ENCODE measurements around the gene ZMAT3.

ZMAT3 gene

DNA sequence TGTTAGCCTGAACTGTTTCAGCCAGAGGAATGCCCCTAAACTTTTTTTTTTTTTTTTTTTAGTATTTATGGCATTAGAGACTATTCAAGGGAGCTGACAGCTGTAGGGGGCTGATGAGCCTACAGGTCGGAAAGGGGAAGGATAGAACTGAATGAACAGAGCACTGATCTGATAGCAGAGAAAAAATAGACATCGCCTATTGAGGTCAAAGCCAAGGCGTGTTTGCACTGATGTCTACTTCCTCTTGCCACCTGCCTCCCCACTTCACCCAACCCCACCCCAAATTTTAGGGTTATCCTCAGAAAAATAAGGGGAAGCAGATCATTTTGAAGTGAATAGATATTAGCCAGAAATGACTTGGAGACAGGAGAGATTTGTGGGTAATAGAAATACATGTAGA, 3.0 kb upstream of the ZMAT3 start:
- Histone ChIP-seq H3K4me1 (ENCODE audit: low read depth, poor library complexity, severe bottlenecking) (peaks cover 16% of the 10 kb centered on the region), H3K9ac (no peak overlapping the region), H3K79me2 (ENCODE audit: insufficient read depth, low read depth) (no peaks in the 10 kb centered on the region), H3K27ac (no peak overlapping the region), H3K27me3 (ENCODE audit: insufficient read depth, low read depth) (no peaks in the 10 kb centered on the region), H4K20me1 (ENCODE audit: insufficient read depth) (no peaks in the 10 kb centered on the region), H3K4me2 (no peak overlapping the region), H3K36me3 (ENCODE audit: insufficient read depth) (no peaks in the 10 kb centered on the region), H2AFZ (ENCODE audit: low read depth) (no peak overlapping the region), H3K4me3 (IDR thresholded peaks at IDR 0.05; ENCODE audit: insufficient read depth, low read depth, low read length) (no peak overlapping the region)
- TF ChIP-seq, protein P1, sequence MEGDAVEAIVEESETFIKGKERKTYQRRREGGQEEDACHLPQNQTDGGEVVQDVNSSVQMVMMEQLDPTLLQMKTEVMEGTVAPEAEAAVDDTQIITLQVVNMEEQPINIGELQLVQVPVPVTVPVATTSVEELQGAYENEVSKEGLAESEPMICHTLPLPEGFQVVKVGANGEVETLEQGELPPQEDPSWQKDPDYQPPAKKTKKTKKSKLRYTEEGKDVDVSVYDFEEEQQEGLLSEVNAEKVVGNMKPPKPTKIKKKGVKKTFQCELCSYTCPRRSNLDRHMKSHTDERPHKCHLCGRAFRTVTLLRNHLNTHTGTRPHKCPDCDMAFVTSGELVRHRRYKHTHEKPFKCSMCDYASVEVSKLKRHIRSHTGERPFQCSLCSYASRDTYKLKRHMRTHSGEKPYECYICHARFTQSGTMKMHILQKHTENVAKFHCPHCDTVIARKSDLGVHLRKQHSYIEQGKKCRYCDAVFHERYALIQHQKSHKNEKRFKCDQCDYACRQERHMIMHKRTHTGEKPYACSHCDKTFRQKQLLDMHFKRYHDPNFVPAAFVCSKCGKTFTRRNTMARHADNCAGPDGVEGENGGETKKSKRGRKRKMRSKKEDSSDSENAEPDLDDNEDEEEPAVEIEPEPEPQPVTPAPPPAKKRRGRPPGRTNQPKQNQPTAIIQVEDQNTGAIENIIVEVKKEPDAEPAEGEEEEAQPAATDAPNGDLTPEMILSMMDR (conservative IDR thresholded peaks at IDR 0.05; ENCODE audit: low read depth, low read length) = no peak

DNA sequence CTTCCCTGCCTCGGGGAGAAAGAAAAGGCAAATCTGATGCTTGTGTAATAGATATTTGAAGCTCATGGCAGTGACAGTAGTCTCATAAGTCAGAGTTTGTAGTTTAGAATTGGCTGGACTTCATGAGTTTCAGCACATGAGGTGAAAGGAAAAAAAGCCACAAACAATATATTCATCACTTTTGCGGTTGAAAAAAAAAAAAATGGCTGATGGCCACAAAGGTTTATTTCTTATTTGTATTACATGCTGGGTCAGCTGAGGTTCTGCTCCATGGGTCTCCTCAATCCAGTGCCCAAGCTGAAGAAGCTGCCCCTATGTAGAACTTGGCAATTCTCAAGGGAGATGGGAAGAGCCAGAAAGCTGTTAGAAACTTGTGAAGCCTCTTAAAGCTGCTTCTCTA, 2.2 kb upstream of the ZMAT3 start:
- no peaks in the 10 kb centered on the region for H4K20me1 ChIP-seq (ENCODE audit: insufficient read depth)
- no peak overlapping the region for H3K4me3 ChIP-seq (IDR thresholded peaks at IDR 0.05; ENCODE audit: insufficient read depth, low read depth, low read length)
- TF ChIP-seq, protein P1 (conservative IDR thresholded peaks at IDR 0.05; ENCODE audit: low read depth, low read length) = no peak
- H3K4me2 ChIP-seq = no peak overlapping the region
- H3K27me3 ChIP-seq (ENCODE audit: insufficient read depth, low read depth) = no peaks in the 10 kb centered on the region
- no peak overlapping the region for H3K27ac ChIP-seq
- H3K4me1 ChIP-seq (ENCODE audit: low read depth, poor library complexity, severe bottlenecking) = peaks cover 16% of the 10 kb centered on the region
- H3K79me2 ChIP-seq (ENCODE audit: insufficient read depth, low read depth) = no peaks in the 10 kb centered on the region
- no peak overlapping the region for H2AFZ ChIP-seq (ENCODE audit: low read depth)
- no peaks in the 10 kb centered on the region for H3K36me3 ChIP-seq (ENCODE audit: insufficient read depth)
- H3K9ac ChIP-seq = no peak overlapping the region

DNA sequence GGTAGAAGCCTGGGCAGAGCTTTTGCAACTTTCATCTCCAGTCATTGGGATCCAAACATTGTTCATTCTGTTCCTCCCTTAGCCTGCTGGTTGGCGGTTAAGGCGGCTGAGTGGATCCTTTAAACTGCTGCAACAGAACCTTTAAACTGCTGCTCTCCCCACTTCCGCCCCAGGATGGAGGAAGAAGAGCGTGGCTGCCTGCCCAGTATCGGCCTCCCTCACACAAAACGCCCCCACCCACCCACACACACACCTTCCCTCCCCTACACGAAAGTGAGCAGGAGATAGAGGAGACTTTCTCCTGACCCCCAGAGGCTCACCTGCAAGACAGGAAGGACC, 460 bp upstream of the ZMAT3 start:
- Histone ChIP-seq H3K79me2 (ENCODE audit: insufficient read depth, low read depth) (no peaks in the 10 kb centered on the region), H3K27me3 (ENCODE audit: insufficient read depth, low read depth) (no peaks in the 10 kb centered on the region), H3K36me3 (ENCODE audit: insufficient read depth) (no peaks in the 10 kb centered on the region), H2AFZ (ENCODE audit: low read depth) (peak overlapping the region; percentile 94), H3K4me2 (peak overlapping the region; percentile 90), H3K9ac (peak overlapping the region; percentile 74), H3K4me1 (ENCODE audit: low read depth, poor library complexity, severe bottlenecking) (peaks cover 16% of the 10 kb centered on the region), H3K27ac (peak overlapping the region; percentile 32), H3K4me3 (IDR thresholded peaks at IDR 0.05; ENCODE audit: insufficient read depth, low read depth, low read length) (peak overlapping the region; percentile 93), H4K20me1 (ENCODE audit: insufficient read depth) (no peaks in the 10 kb centered on the region)
- TF ChIP-seq, protein P1 (conservative IDR thresholded peaks at IDR 0.05; ENCODE audit: low read depth, low read length) = no peak

DNA sequence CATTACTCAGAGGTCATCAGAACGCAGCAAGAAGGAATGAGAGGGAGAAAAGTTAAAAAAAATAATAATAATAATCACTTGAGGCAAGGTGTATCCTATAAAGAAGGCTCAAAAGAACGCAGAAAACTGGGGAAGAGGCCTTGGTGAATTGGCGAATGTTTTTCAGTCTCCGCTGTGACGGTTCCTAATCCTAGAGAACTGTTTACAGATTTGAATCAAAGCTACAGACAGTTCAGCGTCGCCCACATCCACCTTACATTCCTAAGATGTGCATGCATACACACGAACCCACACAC, 634 bp downstream of the ZMAT3 start:
- no peaks in the 10 kb centered on the region for H4K20me1 ChIP-seq (ENCODE audit: insufficient read depth)
- no peak overlapping the region for H3K4me3 ChIP-seq (IDR thresholded peaks at IDR 0.05; ENCODE audit: insufficient read depth, low read depth, low read length)
- no peak overlapping the region for H3K27ac ChIP-seq
- peak overlapping the region; percentile 90 for H3K4me2 ChIP-seq
- no peaks in the 10 kb centered on the region for H3K27me3 ChIP-seq (ENCODE audit: insufficient read depth, low read depth)
- peak overlapping the region; percentile 94 for H2AFZ ChIP-seq (ENCODE audit: low read depth)
- peaks cover 16% of the 10 kb centered on the region for H3K4me1 ChIP-seq (ENCODE audit: low read depth, poor library complexity, severe bottlenecking)
- no peaks in the 10 kb centered on the region for H3K79me2 ChIP-seq (ENCODE audit: insufficient read depth, low read depth)
- peak overlapping the region; percentile 74; the same call in 1 of the 2 replicates for H3K9ac ChIP-seq
- TF ChIP-seq, protein P1 (conservative IDR thresholded peaks at IDR 0.05; ENCODE audit: low read depth, low read length) = no peak
- no peaks in the 10 kb centered on the region for H3K36me3 ChIP-seq (ENCODE audit: insufficient read depth)
